ENCODE data around the gene CDH13.

Gene CDH13

DNA sequence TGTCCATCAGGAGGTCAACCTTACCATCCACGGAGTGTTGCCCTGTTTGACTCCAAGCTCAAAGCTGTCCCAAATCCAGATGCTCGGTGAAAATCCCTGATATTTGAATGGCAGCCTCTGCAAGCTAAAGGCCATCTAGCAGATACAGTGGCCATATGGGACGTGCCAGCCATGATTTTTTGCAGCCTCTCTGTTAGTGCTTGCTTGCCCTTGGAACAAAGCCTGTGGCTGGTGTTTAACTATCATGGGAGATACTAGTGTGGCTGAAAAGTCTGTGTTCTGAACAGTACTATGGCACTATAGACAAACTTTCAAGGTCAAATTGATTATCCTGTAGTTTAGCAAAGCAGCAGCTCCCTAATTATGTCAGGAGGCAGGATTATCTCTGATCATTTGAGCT lies 214.3 kb downstream of the CDH13 start:
- no peak for DNase-seq (ENCODE audit: low read depth in 2 of 2)

DNA sequence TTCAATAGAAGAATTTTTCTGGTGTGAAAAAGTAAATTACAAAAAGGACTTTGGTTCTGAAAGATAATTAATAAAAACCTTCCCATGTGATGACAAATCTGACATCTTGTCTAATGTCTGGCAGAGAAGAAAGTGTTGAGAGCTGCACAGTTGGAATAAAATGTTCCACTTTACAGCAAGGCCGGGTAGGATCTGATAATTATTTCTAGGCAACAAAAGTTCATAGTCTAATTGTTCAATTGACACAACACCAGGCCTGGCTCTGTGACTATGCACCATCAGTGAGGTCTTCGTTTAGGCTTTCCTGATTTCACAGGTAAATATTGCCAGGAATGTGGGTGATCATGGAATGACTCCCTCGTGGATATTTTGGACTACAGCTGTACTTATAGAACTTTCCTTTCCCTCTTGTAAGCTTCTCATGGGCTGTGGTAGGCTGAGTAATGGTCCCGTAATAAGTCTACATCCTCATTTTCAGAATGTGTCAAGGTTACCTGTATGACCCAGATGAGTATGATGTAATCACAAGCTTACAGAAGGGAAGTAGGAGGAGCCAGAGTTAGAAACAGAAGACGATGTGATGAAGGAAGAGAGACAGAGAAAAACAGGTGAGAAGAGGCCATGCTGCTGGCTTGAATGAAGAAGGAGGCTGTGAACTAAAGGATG lies 217.0 kb downstream of the CDH13 start:
- no peak for DNase-seq (ENCODE audit: low read depth in 2 of 2)

DNA sequence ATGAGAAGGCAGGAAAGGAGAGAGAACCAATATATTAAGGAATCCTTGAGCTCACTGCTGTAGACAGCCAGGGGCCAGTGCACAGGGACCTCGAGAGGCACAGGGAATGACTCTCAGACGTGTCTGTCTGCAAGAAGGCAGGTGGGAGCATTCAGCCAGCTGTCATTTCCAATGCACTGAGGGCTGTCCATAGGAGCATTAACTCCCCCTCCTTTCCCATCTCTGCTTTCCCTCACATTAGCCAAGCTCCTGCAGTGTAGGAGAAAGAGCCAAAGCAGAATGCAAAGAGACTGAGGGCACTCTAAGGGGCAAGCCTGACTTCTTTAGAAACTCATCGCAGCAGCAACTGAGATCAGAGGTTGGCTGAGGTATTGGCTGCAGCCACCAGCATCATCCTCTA lies 218.3 kb downstream of the CDH13 start:
- DNase-seq (ENCODE audit: low read depth in 2 of 2): no peak

- DNase-seq (ENCODE audit: low read depth in 2 of 2): no peak
Measured at GRCh38 chr16:82846806-82847205, 220.0 kb downstream of the CDH13 start.

DNA sequence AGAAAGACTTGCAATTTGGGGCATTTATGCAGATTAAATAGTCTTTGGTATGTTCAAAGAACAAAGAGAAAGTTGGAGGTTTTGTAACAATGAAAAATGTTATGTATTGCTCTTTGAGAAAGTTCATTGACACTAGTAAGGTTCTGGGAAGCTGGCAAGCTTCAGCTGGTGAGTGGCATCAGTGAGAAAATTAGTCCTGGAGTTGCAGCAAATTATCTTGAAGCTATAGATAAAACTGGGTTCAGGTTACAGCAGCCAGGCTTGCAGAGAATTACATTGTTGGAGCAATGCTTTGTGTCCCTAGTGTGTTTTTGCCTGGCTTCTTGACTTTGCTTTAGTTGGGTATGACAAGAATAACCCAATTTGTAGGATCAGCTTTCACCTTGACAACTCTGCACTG lies 221.2 kb downstream of the CDH13 start:
- DNase-seq (ENCODE audit: low read depth in 2 of 2): no peak

DNA sequence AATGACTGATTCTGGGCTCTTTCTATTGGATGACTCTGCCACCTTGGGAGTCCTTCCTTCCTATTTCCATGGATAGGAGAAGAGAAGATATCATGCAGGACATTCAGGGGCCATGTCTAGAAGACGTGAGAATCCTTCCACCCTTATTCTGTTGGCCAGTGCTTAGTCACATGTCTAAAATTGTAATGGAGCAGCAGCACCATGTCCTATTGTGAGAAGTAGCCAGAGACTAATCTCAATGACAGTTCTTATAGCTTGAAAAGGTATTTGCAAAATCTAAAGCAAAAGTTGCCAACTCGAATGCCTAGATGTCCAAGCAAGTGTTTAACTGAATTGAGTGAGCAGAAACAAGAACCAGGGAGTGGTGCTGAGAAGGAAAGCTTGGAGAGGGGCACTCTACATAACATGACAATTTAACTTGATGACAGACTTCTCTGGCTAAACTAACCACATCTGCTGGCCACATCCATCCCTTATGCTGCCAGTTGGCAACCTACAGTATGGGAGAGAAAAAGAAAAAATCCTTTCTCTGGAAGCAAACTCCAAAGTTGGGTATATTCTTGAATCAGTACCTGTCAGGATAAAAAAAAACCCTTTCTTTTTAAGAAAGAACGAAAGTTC lies 225.7 kb downstream of the CDH13 start:
- DNase-seq (ENCODE audit: low read depth in 2 of 2): no peak

DNA sequence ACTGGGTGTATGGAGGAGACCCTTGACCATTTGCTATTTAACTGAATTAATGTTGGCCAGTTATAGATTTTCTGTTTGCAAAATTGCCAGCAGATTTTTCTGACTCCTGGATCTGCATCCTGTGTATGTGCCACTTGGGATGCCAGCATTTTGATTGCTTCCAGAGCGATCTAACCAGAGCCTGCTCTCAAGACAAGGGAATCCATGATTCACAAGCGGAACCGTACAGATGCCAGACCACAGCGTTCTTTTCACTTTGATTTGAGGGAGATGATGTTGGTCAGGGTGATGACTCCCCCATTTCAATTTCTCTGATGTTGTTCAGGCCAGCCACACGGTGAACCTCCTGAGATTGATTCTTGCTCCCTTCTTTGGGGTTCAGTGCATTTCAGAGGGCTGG lies 228.7 kb downstream of the CDH13 start:
- DNase-seq (ENCODE audit: low read depth in 2 of 2): no peak

- no peak for DNase-seq (ENCODE audit: low read depth in 2 of 2)
Measured at GRCh38 chr16:82857693-82858365, 231.1 kb downstream of the CDH13 start.

DNA sequence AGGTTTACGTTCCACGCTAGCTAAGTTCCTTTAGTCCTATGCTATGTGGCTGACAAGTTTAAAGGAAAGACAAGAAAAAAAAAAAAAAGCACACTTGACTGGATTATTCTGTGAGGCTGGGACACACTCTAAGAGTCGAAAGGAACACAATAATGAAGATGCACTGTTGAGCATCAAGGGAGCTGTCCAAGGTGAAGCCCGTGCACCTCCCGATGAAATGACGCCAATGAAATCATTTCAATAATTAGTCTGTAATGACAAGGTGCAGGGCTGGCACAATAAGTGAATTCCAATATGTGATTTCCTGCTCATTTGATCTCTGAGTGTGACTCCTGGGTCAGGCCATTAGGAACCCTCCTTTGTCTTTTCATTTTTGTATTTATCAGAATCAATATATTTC lies 232.9 kb downstream of the CDH13 start:
- DNase-seq (ENCODE audit: low read depth in 2 of 2): no peak

GRCh38 chr16:82860071-82860470 lies 233.3 kb downstream of the CDH13 start:
- DNase-seq (ENCODE audit: low read depth in 2 of 2): no peak

GRCh38 chr16:82862057-82862456 lies 235.3 kb downstream of the CDH13 start:
- no peak for DNase-seq (ENCODE audit: low read depth in 2 of 2)

GRCh38 chr16:82864332-82865040 lies 237.7 kb downstream of the CDH13 start:
- DNase-seq (ENCODE audit: low read depth in 2 of 2): no peak

DNA sequence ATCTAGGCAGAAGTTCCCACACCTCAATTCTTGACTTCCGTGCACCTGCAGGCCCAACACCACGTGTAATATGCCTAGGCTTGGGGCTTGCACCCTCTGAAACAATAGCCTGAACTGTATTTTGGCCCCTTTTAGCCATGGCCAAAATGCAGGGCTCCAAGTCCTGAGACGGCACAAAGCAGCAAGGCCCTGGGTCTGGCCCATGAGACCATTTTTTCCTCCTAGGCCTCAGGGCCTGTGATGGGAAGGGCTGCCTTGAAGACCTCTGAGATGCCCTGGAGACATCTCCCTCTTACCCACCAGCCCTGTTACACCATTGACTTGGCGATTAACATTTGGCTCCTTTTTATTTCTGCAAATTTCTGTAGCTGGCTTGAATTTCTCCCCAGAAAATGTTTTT lies 238.6 kb downstream of the CDH13 start:
- DNase-seq (ENCODE audit: low read depth in 2 of 2): no peak

DNA sequence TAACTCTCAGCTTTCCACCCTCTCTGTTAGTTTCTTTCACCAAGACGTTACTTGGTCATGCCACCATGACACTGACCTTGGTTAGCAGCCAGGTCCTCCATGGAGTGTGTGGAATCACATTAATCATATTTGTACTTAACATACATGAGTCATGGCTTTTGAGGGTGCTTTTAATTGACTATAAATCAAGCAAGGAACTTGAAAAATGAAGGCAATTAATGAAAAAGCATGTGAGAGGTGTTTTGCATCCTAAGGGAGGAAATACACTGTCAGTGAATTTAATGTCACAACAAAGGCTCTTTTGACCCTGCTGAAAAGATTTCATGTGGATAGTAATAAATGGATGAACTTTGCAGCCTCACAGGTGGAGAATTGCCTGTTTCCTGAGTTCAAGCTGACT lies 240.7 kb downstream of the CDH13 start:
- no peak for DNase-seq (ENCODE audit: low read depth in 2 of 2)

- DNase-seq (ENCODE audit: low read depth in 2 of 2): no peak
Measured at GRCh38 chr16:82874271-82874670, 247.5 kb downstream of the CDH13 start.

GRCh38 chr16:82874672-82875071 lies 247.9 kb downstream of the CDH13 start:
- no peak for DNase-seq (ENCODE audit: low read depth in 2 of 2)

DNA sequence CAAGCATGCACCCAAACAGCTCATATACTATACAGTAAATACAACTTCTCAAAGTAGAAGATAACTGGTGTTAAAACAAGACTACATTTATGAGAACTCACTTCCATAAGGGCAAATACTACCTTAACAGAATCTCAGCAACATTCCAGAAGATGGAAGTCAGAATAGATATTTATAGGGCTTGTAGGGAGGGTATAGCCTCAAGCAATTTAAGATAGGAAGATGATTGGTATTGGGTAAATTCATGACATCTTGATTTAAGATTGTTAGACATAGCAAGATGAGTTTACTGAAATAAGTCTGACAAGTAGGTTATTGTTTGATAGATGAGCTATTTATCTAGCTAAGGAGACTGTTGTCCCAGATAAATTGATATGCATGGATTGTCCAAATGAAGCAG lies 250.2 kb downstream of the CDH13 start:
- DNase-seq (ENCODE audit: low read depth in 2 of 2): no peak

- DNase-seq (ENCODE audit: low read depth in 2 of 2): no peak
Measured at GRCh38 chr16:82878466-82878865, 251.7 kb downstream of the CDH13 start.

DNA sequence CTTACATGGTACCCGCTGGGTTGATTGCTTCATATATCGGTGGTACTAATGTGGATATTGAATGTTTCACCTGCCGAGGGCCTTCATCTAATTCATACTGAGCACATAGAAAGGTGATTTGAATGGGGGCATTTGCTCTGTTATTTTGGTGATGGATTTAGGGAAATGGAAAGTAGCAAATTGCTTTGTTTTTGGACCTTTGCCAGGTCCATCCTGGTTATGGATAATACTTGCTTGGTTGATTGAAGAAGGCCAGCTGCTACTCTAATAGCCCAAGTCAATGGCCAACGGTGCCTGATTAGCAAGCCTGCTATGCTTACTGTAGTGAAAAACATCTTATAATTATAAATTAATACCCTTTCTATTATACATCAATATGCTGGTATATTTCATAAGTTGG lies 253.6 kb downstream of the CDH13 start:
- DNase-seq (ENCODE audit: low read depth in 2 of 2): no peak

- DNase-seq (ENCODE audit: low read depth in 2 of 2): no peak
Measured at GRCh38 chr16:82881516-82881915, 254.7 kb downstream of the CDH13 start.

DNA sequence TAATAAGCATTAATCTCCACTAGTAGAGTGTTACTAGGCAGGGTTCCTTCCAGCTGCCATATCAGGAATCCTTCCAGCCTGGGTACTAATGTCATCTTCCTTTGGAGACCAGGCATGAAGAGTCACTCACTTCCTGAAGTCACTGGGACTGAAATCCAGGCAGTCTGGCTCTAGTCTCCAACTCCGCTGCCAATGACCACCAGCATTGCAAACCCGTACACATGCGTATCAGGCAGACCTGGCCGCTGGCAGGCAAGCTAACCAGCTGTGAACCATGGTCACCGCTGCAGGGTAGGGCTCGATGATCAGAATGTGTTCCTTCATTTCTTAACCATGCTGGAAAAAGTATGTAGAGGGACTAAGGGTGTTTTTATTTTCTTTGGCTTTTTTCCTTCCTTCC lies 255.5 kb downstream of the CDH13 start:
- no peak for DNase-seq (ENCODE audit: low read depth in 2 of 2)

DNA sequence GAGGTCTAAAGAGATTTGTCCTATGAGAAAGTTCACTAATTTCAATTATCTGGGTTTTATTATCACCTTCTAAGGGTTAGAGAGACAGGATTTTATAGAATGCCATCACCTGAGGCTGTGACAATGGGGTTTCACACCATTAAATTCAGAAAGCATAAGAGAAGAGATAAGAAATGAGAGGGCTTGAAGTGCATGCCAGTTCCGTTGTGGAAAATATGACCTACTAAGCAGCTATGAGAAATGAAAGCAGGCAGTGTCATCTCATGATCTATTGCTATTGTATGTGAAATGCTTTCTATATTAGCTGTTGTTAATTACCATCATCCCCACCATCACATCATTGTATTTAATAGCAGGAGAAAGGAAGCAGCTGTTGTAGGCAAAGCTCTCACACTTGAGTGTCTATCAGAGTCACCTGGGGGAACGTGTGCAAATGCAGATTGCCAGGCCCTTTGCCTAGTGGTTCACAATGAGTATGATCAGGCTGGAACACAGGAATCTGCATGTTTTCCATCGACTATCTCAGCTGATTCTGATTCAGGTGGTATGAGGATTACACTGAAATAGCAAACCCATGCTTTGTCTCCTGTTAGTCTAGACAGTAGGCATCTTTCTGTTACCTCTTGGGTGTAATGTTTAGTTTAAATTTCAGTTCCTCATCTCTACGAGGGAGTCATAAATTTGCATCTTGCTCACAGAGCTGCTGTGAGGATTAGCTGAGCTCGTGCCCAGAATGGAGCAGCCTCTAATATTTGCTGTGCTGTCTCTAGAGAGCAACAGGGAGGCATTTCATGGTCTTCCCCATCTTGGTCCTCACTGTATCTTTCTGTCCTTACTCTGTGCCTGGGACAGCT lies 256.4 kb downstream of the CDH13 start:
- no peak for DNase-seq (ENCODE audit: low read depth in 2 of 2)

Measured in stimulated activated CD4-positive, alpha-beta T cell treated with anti-CD3 and anti-CD28 coated beads, Interleukin-4, amount 100 ng/mL, for 48 hours (primary cell).